ENCODE data around the gene ANK2. TPM values are rescaled to one million over a fixed set of nuclear protein-coding genes. Genes with fewer than 3 reads are reported as not detected.

ANK2 gene
- total and polyA plus RNA-seq, 2 of the 13 experiments (the other 11 are each of a cell fraction or from before 2014, with no cell fraction given), result 2.7 to 15.1 TPM

DNA sequence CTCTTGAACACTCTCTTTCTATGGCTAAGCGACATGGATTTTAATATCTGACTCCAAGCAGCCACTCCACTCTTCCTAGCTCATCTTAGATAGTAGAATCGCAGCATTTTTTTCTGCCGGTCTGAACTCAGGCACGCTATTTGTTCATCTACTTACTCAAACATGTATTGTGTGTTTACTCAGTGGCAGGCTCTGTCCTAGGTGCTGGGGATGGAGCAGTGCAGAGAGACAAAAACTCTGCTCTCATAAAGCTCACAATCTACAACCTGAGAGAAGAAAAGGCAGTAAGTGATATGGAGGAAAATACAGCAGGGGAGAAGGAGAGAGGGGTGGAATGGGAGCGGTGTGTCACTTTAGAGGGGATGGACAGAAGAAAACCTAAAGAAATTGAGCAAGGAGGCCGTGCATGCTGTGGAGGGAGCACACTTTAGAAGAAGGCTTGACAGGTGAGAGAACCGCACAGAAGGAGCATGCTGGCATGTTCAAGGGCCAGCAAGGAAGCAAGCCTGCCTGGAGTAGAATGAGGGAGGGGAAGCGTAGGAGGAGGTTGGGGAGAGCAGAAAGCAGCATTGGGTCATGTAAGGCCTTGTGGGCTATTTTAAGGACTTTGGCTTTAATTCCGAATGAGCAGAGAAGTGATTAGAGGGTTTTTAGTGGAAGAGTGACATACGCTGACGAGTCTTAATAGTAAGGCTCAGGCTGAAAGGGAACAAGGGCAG, 132.0 kb downstream of the ANK2 start (continued):
- TF ChIP-seq BRCA1 (CRISPR knock-in tag; IDR thresholded peaks at IDR 0.05) (no peak), MBD4 (IDR thresholded peaks at IDR 0.05; ENCODE audit: borderline replicate concordance, low read length) (no peak), TSC22D2 (CRISPR knock-in tag; IDR thresholded peaks at IDR 0.05; ENCODE audit: borderline replicate concordance) (peak; percentile 80; the same call in 1 of the 2 replicates), BCL6 (CRISPR knock-in tag; IDR thresholded peaks at IDR 0.05) (peak; percentile 59; the same call in 1 of the 2 replicates), SIN3B (IDR thresholded peaks at IDR 0.05; ENCODE audit: low read length) (no peak), RELA (CRISPR knock-in tag; IDR thresholded peaks at IDR 0.05) (no peak), PAF1 (CRISPR knock-in tag; IDR thresholded peaks at IDR 0.05) (no peak), MEIS1 (CRISPR knock-in tag; IDR thresholded peaks at IDR 0.05; ENCODE audit: borderline replicate concordance) (no peak), EZH2 (conservative IDR thresholded peaks at IDR 0.05; ENCODE audit: low read depth, low read length) (no peak), SNRNP70 (IDR thresholded peaks at IDR 0.05; ENCODE audit: low read depth, low read length) (no peak), ZNF572 (CRISPR knock-in tag; IDR thresholded peaks at IDR 0.05) (no peak), NFIB (CRISPR knock-in tag; IDR thresholded peaks at IDR 0.05; ENCODE audit: borderline replicate concordance) (no peak), ARNT2 (CRISPR knock-in tag; IDR thresholded peaks at IDR 0.05; ENCODE audit: low read depth) (peak; percentile 62; the same call in 1 of the 2 replicates), ZNF207 (IDR thresholded peaks at IDR 0.05; ENCODE audit: borderline replicate concordance) (no peak), KDM5B (CRISPR knock-in tag; IDR thresholded peaks at IDR 0.05; ENCODE audit: borderline replicate concordance) (no peak), KMT2B (CRISPR knock-in tag; IDR thresholded peaks at IDR 0.05) (peak; percentile 78), TEAD2 (CRISPR knock-in tag; IDR thresholded peaks at IDR 0.05) (no peak), KDM3A (CRISPR knock-in tag; IDR thresholded peaks at IDR 0.05; ENCODE audit: low read depth) (0 out of 2 replicates have a peak, but pooled peaks have one; percentile 58), ZNF484 (CRISPR knock-in tag; IDR thresholded peaks at IDR 0.05; ENCODE audit: borderline replicate concordance, low read depth) (no peak)
- TF ChIP-seq, protein P1, sequence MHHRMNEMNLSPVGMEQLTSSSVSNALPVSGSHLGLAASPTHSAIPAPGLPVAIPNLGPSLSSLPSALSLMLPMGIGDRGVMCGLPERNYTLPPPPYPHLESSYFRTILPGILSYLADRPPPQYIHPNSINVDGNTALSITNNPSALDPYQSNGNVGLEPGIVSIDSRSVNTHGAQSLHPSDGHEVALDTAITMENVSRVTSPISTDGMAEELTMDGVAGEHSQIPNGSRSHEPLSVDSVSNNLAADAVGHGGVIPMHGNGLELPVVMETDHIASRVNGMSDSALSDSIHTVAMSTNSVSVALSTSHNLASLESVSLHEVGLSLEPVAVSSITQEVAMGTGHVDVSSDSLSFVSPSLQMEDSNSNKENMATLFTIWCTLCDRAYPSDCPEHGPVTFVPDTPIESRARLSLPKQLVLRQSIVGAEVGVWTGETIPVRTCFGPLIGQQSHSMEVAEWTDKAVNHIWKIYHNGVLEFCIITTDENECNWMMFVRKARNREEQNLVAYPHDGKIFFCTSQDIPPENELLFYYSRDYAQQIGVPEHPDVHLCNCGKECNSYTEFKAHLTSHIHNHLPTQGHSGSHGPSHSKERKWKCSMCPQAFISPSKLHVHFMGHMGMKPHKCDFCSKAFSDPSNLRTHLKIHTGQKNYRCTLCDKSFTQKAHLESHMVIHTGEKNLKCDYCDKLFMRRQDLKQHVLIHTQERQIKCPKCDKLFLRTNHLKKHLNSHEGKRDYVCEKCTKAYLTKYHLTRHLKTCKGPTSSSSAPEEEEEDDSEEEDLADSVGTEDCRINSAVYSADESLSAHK (CRISPR knock-in tag; IDR thresholded peaks at IDR 0.05; ENCODE audit: borderline replicate concordance), result no peak
- TF ChIP-seq, protein P2, sequence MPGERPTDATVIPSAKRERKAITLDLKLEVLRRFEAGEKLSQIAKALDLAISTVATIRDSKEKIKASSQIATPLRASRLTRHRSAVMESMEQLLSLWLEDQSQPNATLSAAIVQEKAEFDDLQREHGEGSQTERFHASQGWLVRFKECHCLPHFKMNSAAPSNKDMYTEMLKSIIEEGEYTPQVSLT (CRISPR knock-in tag; IDR thresholded peaks at IDR 0.05; ENCODE audit: borderline replicate concordance, low read depth), result no peak
- TF ChIP-seq, protein P3, sequence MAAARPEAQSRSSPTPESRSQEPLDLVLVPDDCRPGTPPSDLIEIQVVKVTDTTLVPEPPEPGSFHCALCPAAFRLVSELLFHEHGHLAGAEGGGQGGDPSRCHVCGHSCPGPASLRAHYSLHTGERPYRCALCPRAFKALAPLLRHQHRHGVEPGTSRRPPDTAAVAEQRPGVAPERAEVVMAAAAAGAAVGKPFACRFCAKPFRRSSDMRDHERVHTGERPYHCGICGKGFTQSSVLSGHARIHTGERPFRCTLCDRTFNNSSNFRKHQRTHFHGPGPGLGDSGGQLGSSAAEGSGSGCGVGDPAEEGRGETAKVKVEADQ (CRISPR knock-in tag; IDR thresholded peaks at IDR 0.05; ENCODE audit: borderline replicate concordance), result no peak
- TF ChIP-seq, protein P4, sequence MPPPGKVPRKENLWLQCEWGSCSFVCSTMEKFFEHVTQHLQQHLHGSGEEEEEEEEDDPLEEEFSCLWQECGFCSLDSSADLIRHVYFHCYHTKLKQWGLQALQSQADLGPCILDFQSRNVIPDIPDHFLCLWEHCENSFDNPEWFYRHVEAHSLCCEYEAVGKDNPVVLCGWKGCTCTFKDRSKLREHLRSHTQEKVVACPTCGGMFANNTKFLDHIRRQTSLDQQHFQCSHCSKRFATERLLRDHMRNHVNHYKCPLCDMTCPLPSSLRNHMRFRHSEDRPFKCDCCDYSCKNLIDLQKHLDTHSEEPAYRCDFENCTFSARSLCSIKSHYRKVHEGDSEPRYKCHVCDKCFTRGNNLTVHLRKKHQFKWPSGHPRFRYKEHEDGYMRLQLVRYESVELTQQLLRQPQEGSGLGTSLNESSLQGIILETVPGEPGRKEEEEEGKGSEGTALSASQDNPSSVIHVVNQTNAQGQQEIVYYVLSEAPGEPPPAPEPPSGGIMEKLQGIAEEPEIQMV (CRISPR knock-in tag; IDR thresholded peaks at IDR 0.05; ENCODE audit: low read depth), result peak; percentile 73
- TF ChIP-seq, protein P5, sequence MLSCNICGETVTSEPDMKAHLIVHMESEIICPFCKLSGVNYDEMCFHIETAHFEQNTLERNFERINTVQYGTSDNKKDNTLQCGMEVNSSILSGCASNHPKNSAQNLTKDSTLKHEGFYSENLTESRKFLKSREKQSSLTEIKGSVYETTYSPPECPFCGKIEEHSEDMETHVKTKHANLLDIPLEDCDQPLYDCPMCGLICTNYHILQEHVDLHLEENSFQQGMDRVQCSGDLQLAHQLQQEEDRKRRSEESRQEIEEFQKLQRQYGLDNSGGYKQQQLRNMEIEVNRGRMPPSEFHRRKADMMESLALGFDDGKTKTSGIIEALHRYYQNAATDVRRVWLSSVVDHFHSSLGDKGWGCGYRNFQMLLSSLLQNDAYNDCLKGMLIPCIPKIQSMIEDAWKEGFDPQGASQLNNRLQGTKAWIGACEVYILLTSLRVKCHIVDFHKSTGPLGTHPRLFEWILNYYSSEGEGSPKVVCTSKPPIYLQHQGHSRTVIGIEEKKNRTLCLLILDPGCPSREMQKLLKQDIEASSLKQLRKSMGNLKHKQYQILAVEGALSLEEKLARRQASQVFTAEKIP (CRISPR knock-in tag; IDR thresholded peaks at IDR 0.05; ENCODE audit: borderline replicate concordance), result no peak
